ENCODE measurements around the gene GABRB3.

Gene GABRB3

GRCh38 chr15:26630857-26631256 lies 142.0 kb downstream of the GABRB3 start:
- DNase-seq (ENCODE audit: low spot score), result no peak

GRCh38 chr15:26628879-26629529 lies 143.9 kb downstream of the GABRB3 start:
- no peak for DNase-seq (ENCODE audit: low spot score)

GRCh38 chr15:26628071-26628470 lies 144.8 kb downstream of the GABRB3 start:
- DNase-seq (ENCODE audit: low spot score), result no peak

- DNase-seq (ENCODE audit: low spot score), result no peak
Measured at GRCh38 chr15:26624128-26624527, 148.7 kb downstream of the GABRB3 start.

GRCh38 chr15:26623071-26623470 lies 149.8 kb downstream of the GABRB3 start:
- no peak for DNase-seq (ENCODE audit: low spot score)

GRCh38 chr15:26621816-26622215 lies 151.1 kb downstream of the GABRB3 start:
- no peak for DNase-seq (ENCODE audit: low spot score)

- no peak for DNase-seq (ENCODE audit: low spot score)
Measured at GRCh38 chr15:26620528-26621458, 152.1 kb downstream of the GABRB3 start.

- DNase-seq (ENCODE audit: low spot score), result no peak
Measured at GRCh38 chr15:26615927-26616302, 157.0 kb downstream of the GABRB3 start.

GRCh38 chr15:26615188-26615926 lies 157.5 kb downstream of the GABRB3 start:
- DNase-seq (ENCODE audit: low spot score), result no peak

GRCh38 chr15:26614734-26615133 lies 158.1 kb downstream of the GABRB3 start:
- no peak for DNase-seq (ENCODE audit: low spot score)

- DNase-seq (ENCODE audit: low spot score), result no peak
Measured at GRCh38 chr15:26598704-26599103, 174.2 kb downstream of the GABRB3 start.

GRCh38 chr15:26595611-26596010 lies 177.3 kb downstream of the GABRB3 start:
- no peak for DNase-seq (ENCODE audit: low spot score)

- DNase-seq (ENCODE audit: low spot score), result no peak
Measured at GRCh38 chr15:26590676-26591075, 182.2 kb downstream of the GABRB3 start.

- DNase-seq (ENCODE audit: low spot score), result no peak
Measured at GRCh38 chr15:26582840-26583239, 190.0 kb downstream of the GABRB3 start.

GRCh38 chr15:26580943-26581342 lies 191.9 kb downstream of the GABRB3 start:
- no peak for DNase-seq (ENCODE audit: low spot score)

GRCh38 chr15:26572602-26573350 lies 200.1 kb downstream of the GABRB3 start:
- no peak for DNase-seq (ENCODE audit: low spot score)

- DNase-seq (ENCODE audit: low spot score), result no peak
Measured at GRCh38 chr15:26571346-26571745, 201.5 kb downstream of the GABRB3 start.

- DNase-seq (ENCODE audit: low spot score), result no peak
Measured at GRCh38 chr15:26565542-26565941, 207.3 kb downstream of the GABRB3 start.

GRCh38 chr15:26564361-26564760 lies 208.5 kb downstream of the GABRB3 start:
- DNase-seq (ENCODE audit: low spot score), result no peak

- DNase-seq (ENCODE audit: low spot score), result no peak
Measured at GRCh38 chr15:26562336-26562735, 210.5 kb downstream of the GABRB3 start.

- DNase-seq (ENCODE audit: low spot score), result no peak
Measured at GRCh38 chr15:26561896-26562295, 211.0 kb downstream of the GABRB3 start.

GRCh38 chr15:26561130-26561529 lies 211.7 kb downstream of the GABRB3 start:
- no peak for DNase-seq (ENCODE audit: low spot score)
